Activated T-helper 1 cell treated with anti-CD3 and anti-CD28 coated beads, Interleukin-2, amount 50 U/mL, for 16 hours (primary cell): ENCODE data around the gene JPT1.
"Not testable (repeated sequence)": the region's sequence is repeated elsewhere in the genome, so short reads cannot be mapped to it uniquely, and the experiment has no call there.

ENCODE experiments used
- DNase-seq, 2 donors: peaks; one replicate each; pipeline ENCODE4 v3.0.0-alpha.2; 2020; ENCODE audit warnings: low read depth in 1 of 2, low spot score in 1 of 2

The JPT1 gene

GRCh38 chr17:75158480-75158879, 4.2 kb upstream of the JPT1 start:
- not testable (repeated sequence) for DNase-seq

GRCh38 chr17:75155191-75155601, 884 bp upstream of the JPT1 start:
- DNase-seq, result no peak

GRCh38 chr17:75153780-75154194, 525 bp downstream of the JPT1 start:
- no peak for DNase-seq

- DNase-seq, result no peak
Observed at GRCh38 chr17:75152922-75153779, 1.2 kb downstream of the JPT1 start.

- DNase-seq, result no peak
Observed at GRCh38 chr17:75152523-75152921, 1.8 kb downstream of the JPT1 start.

DNA sequence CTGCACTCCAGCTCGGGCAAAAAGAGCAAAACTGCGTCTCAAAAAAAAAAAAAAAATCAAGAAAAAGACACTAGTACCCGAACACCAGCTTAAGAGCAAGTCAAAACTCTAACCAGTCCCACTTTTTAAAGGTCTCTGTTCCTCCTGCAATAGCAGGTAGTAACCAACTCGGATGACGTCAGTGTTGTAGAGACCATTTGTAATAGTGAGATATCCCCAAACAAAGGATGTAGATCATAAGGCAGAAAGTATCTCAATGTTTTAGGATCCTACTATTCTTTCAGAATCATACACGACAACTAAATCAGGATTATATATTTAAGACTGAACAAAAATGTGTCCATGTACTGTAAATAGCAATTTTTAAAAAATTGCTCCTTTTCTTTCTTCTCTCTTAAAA, 2.4 kb downstream of the JPT1 start:
- no peak for DNase-seq

GRCh38 chr17:75147878-75148546, 6.3 kb downstream of the JPT1 start:
- DNase-seq, result no peak

- no peak for DNase-seq
Observed at GRCh38 chr17:75146592-75146991, 7.7 kb downstream of the JPT1 start.

DNA sequence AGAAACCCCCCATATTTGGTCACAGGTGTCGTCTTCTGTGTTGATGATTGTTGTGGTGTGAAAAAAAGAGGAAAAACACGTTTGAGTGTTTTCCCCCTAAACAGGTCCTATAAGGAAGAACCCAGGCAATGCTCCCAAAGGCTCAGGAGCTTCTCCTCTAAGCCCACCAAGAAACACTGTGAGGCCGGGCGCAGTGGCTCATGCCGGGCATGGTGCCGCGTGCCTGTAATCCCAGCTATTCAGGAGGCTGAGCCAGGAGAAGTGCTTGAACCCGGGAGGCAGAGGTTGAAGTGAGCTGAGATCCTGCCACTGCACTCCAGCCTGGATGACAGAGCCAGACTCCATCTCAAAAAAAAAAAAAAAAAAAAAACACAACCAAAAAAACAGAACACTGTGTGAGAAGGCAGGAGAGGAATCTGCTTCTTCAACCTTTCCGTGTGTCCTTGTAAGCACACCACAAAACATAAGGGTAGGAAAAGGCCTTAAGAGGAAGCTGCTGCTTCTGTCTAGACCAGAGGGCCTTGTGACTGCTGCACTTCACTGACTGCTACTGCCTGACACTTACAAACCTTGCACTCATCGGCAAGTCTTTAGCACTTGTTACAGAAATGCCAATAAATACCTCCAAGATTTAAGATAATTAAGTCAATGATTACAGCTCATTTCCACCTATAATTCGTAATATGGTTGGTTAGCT, 9.3 kb downstream of the JPT1 start:
- no peak for DNase-seq

DNA sequence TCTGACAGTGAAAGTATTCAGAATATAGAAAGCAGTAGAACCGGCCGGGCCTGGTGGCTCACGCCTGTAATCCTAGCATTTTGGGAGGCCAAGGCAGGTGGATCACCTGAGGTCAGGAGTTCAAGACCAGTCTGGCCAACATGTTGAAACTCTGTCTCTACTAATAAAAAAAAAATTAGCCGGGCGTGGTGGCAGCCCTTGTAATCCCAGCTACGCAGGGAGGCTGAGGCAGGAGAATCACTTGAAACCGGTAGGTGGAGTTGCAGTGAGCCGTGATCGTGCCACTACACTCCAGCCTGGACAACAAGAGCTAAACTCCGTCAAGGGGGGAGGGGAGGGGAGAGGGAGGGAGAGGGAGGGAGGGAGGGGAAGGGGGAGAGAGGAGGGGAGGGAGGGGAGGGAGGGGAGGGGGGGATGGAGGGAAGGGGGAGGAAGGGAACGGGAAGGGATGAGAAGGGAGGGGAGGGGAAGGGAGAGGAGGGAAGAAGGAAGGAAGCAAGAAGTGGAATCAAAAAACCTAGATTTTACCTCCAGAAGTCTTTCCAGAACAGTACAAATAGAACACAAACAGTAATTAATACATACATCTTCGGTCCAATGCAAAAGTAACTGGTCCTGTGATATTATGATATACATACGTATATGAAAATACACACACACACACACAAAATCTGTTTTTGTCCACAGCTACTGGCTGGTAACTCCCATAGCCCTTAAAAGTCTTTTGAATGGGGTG, 11.9 kb downstream of the JPT1 start:
- DNase-seq, result no peak

- DNase-seq, result no peak
Observed at GRCh38 chr17:75138519-75138918, 15.8 kb downstream of the JPT1 start.

DNA sequence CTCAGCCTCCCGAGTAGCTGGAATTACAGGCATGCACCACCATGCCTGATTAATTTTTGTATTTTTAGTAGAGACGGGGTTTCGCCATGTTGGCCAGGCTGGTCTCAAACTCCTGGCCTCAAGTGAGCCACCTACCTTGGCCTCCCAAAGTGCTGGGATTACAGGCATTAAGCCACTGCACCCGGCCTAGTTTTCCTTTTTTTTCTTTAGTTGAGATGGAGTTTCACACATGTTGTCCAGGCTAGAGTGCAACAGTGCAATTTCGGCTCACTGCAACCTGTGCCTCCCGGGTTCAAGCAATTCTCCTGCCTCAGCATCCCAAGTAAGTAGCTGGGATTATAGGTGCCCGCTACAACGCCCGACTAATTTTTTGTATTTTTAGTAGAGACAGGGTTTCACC, 16.6 kb downstream of the JPT1 start:
- not testable (repeated sequence) for DNase-seq

DNA sequence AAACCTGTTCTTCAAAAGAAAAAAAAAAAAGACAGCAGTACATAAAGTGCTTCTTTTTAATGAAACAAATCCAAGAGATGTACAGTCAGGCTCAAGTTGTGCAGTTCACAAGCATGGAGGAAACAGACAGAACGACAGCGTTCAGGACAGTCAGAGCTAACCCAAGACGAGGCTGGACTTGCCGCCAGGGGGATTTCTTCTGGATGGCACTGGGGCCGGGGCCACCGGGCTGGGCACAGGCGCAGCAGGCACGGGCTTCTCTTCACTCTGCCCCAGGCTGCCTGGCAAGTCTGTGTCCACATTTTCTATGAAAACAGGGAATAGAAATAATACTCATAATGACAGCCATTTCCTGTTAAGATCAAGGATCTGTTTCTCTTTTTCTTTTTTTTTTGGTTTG, 18.4 kb downstream of the JPT1 start:
- no peak for DNase-seq

GRCh38 chr17:75135452-75135851, 18.9 kb downstream of the JPT1 start:
- no peak for DNase-seq

- not testable (repeated sequence) for DNase-seq
Observed at GRCh38 chr17:75133607-75134347, 20.5 kb downstream of the JPT1 start.

DNA sequence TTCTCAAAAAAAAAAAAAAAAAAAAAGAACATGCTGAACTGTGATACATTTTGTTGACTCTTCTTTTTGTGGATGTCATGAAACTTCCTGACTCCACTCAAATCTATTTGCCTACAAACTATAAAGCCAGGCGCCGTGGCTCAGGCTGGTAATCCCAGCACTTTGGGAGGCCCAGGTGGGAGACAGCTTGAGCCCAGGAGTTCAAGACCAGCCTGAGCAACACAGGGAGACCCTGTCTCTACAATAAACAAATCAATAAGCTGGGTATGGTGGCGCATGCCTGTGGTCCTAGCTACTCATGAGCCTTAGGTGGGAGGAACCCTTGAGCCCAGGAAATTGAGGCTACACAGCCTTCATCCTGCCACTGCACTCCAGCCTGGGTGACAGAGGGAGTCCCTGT, 21.3 kb downstream of the JPT1 start:
- DNase-seq, result no peak

- DNase-seq, result not testable (repeated sequence)
Observed at GRCh38 chr17:75132018-75133000, 22.0 kb downstream of the JPT1 start.

- peak; percentile 20 to 48 for DNase-seq
Observed at GRCh38 chr17:75131278-75132017, 22.9 kb downstream of the JPT1 start, which contains the start of gene NT5C. Gene NT5C, minus strand, starts transcription at chr17:75131742. Its CDS starts 35 bp downstream, at chr17:75131707.
